Measurements from ENCODE around the gene NXPH3. TPM values are rescaled to one million over a fixed set of nuclear protein-coding genes. Genes with fewer than 3 reads are reported as not detected.

The NXPH3 gene
- total RNA-seq = 1 to 10 TPM; 1.0 to 5.1 (median 1.2) TPM

- DNase-seq = peak; percentile 62 to 68
- Histone ChIP-seq H3K27ac (peak within 1 kb of the TSS in 2 of 3 donors; percentile 46 to 60), H3K4me1 (peaks cover 9 to 22% of the 10 kb centered on the region in 2 donors), H3K36me3 (no peaks in the 10 kb centered on the region), H3K27me3 (no peaks in the 10 kb centered on the region), H3K9me3 (no peaks in the 10 kb centered on the region), H3K4me3 (replicated peaks in 1 of 3) (peak within 1 kb of the TSS in 2 of 3 donors; percentile 5 to 59)
- TF ChIP-seq CTCF (IDR thresholded peaks at IDR 0.05) (peak in 3 of 6 experiments; percentile 64 to 84 (median 82)), POLR2A (IDR thresholded peaks at IDR 0.05) (no peak)
- intact Hi-C loops (cut with DNase I) = loop anchor here (5.0 kb wide), 1 partner anchor 277 kb away; no protein-coding TSS in a partner anchor
- WGBS, 2 donors = 0% methylated on average over 2 to 4 of the region's 55 CpGs
Observed at GRCh38 chr17:49575679-49576087, at the start of gene NXPH3. TSS of gene NXPH3 (plus strand) at chr17:49575871. CDS start at chr17:49576220, 349 bp downstream.

GRCh38 chr17:49527927-49528651 is 47.6 kb upstream of the NXPH3 start:
- H3K27ac ChIP-seq = no peak overlapping the region
- no peak for TF ChIP-seq POLR2A (IDR thresholded peaks at IDR 0.05)
- no peak for TF ChIP-seq CTCF (IDR thresholded peaks at IDR 0.05)
- intact Hi-C loops (cut with DNase I) = no loop called here

GRCh38 chr17:49528966-49529365 is 46.7 kb upstream of the NXPH3 start:
- Histone ChIP-seq H3K4me1 (peaks cover 0 to 3% of the 10 kb centered on the region in 2 donors), H3K9me3 (no peaks in the 10 kb centered on the region), H3K27me3 (no peaks in the 10 kb centered on the region), H3K4me3 (replicated peaks in 1 of 3) (no peak overlapping the region), H3K27ac (no peak overlapping the region), H3K36me3 (no peaks in the 10 kb centered on the region)
- DNase-seq = no peak
- 95 to 96% methylated on average over 3 of the region's 3 CpGs for WGBS, 2 donors
- intact Hi-C loops (cut with DNase I) = no loop called here
- TF ChIP-seq POLR2A (IDR thresholded peaks at IDR 0.05) (no peak), CTCF (IDR thresholded peaks at IDR 0.05) (no peak)

More at GRCh38 chr17:49527927-49528651, 47.6 kb upstream of the NXPH3 start:
- Histone ChIP-seq H3K9me3 (no peaks in the 10 kb centered on the region), H3K4me3 (replicated peaks in 1 of 3) (no peak overlapping the region), H3K36me3 (no peaks in the 10 kb centered on the region), H3K4me1 (peaks cover 0 to 10% of the 10 kb centered on the region in 2 donors), H3K27me3 (no peaks in the 10 kb centered on the region)
- no peak for DNase-seq
- WGBS, 2 donors = 70 to 82% methylated on average over 11 of the region's 11 CpGs

- DNase-seq = no peak
- no peak for TF ChIP-seq CTCF (IDR thresholded peaks at IDR 0.05)
- no peak for TF ChIP-seq POLR2A (IDR thresholded peaks at IDR 0.05)
- H3K4me1 ChIP-seq = no peaks in the 10 kb centered on the region
- no peaks in the 10 kb centered on the region for H3K27me3 ChIP-seq
- intact Hi-C loops (cut with DNase I) = no loop called here
- H3K36me3 ChIP-seq = no peaks in the 10 kb centered on the region
- no peak overlapping the region for H3K27ac ChIP-seq
- 97 to 98% methylated on average over 1 of the region's 1 CpG for WGBS, 2 donors
- no peak overlapping the region for H3K4me3 ChIP-seq (replicated peaks in 1 of 3)
- no peaks in the 10 kb centered on the region for H3K9me3 ChIP-seq
Observed at GRCh38 chr17:49530118-49530517, 45.6 kb upstream of the NXPH3 start.

GRCh38 chr17:49543860-49544259 is 31.8 kb upstream of the NXPH3 start:
- intact Hi-C loops (cut with DNase I) = no loop called here
- 80 to 89% methylated on average over 3 of the region's 3 CpGs for whole genome bisulfite sequencing, 2 donors

More at GRCh38 chr17:49543860-49544259, 31.8 kb upstream of the NXPH3 start:
- H3K27me3 ChIP-seq = no peaks in the 10 kb centered on the region
- no peaks in the 10 kb centered on the region for H3K9me3 ChIP-seq
- H3K4me1 ChIP-seq = no peaks in the 10 kb centered on the region
- no peak overlapping the region for H3K4me3 ChIP-seq (replicated peaks in 1 of 3)
- DNase-seq = no peak
- no peak for TF ChIP-seq CTCF (IDR thresholded peaks at IDR 0.05)
- TF ChIP-seq POLR2A (IDR thresholded peaks at IDR 0.05) = no peak
- H3K36me3 ChIP-seq = no peaks in the 10 kb centered on the region
- H3K27ac ChIP-seq = no peak overlapping the region

Data from thyroid gland (tissue), 4 donors.